Transverse colon (tissue), 4 donors: ENCODE results near the gene ZNF76. TPM values are rescaled to one million over a fixed set of nuclear protein-coding genes. Genes with fewer than 3 reads are reported as not detected.

ENCODE experiments used
- DNase-seq: peaks from one replicate; pipeline ENCODE4 v3.0.0-alpha.2; 2019
- H3K27ac ChIP-seq, 4 donors: fragments of 200-600 bp; sonication (generic); 2 replicates each; pipeline ENCODE4 v1.5.1; 2016 to 2018; ENCODE audit warnings: inconsistent platforms in 4 of 4
- H3K27me3 ChIP-seq: fragments of 200-600 bp; sonication (generic); 2 replicates; pipeline ENCODE4 v1.5.1; 2017; ENCODE audit warnings: inconsistent platforms
- H3K36me3 ChIP-seq, 4 donors: fragments of 200-600 bp; sonication (generic); 2 replicates each; pipeline ENCODE4 v1.5.1; 2017 to 2019; ENCODE audit warnings: inconsistent platforms in 4 of 4
- H3K4me1 ChIP-seq, 4 donors: fragments of 200-600 bp; sonication (generic); 2 replicates each; pipeline ENCODE4 v1.5.1; 2017 to 2020; ENCODE audit warnings: inconsistent platforms in 4 of 4
- H3K4me3 ChIP-seq, 4 donors: fragments of 200-600 bp; sonication (generic); 1 replicate in 1 of 4; 2 replicates in 3 of 4; pipeline versions ENCODE4 v1.5.1 to v1.6.1; 2017 to 2019; ENCODE audit warnings: inconsistent platforms in 4 of 4
- H3K9me3 ChIP-seq, 2 donors: fragments of 200-600 bp; sonication (generic); 2 replicates each; pipeline ENCODE4 v1.5.1; 2017 to 2019; ENCODE audit warnings: inconsistent platforms in 2 of 2
- CTCF ChIP-seq, 5 experiments: fragments of 200-600 bp in 3 of 5; fragments of 450-650 bp in 2 of 5; sonication (generic) in 3 of 5; IDR thresholded peaks; 1 replicate in 2 of 5; 2 replicates in 3 of 5; pipeline ENCODE4 v1.5.1; 2016 to 2017; ENCODE audit warnings: antibody characterized with exemption in 5 of 5, inconsistent platforms in 3 of 5, mild to moderate bottlenecking in 2 of 5, moderate library complexity in 1 of 5
- EP300 ChIP-seq: sonication (generic); formaldehyde crosslinking; IDR thresholded peaks from one replicate; pipeline ENCODE4 v1.6.1; 2017; ENCODE audit warnings: antibody characterized with exemption, low read depth
- POLR2A ChIP-seq: fragments of 450-650 bp; IDR thresholded peaks from one replicate; pipeline ENCODE4 v1.6.1; 2016; ENCODE audit warnings: antibody characterized with exemption, mild to moderate bottlenecking, moderate library complexity
- POLR2AphosphoS5 ChIP-seq, 3 donors: sonication (generic); formaldehyde crosslinking; IDR thresholded peaks; one replicate each; pipeline ENCODE4 v1.6.1; 2016; ENCODE audit warnings: antibody characterized with exemption in 3 of 3
- WGBS, 2 donors: methylation state at CpG; one replicate each; pipeline ENCODE4 v1.1.5; 2018; ENCODE audit warnings: low coverage in 1 of 2; 5-methylcytosine and 5-hydroxymethylcytosine counted together
- in situ Hi-C, 4 donors: fragments of 200-750 bp; cut with MboI; loops; one replicate each; pipeline versions ENCODE4 v1.15.0 to v1.15.1; 2017; ENCODE audit warnings: low sequenced_read_pairs in 3 of 4, low pct_ligation_motif_present in 1 of 4, low pct_unique_long_range_greater_than_20kb in 1 of 4
- intact Hi-C: fragments of 100-400 bp; cut with DNase I; formaldehyde crosslinking; loops from one replicate; pipeline ENCODE4 v1.15.1; 2023; ENCODE audit warnings: low total_unique reads
- total RNA-seq, 4 donors: library from RNA; depleted of rRNA; stranded (reverse); fragments of >200 nt; gene quantifications; one replicate each; pipeline ENCODE4 v1.1.0, GENCODE V29; 2016

ZNF76 gene
- total RNA-seq, 4 donors from 2014 or later: 30.2 to 59.3 (median 35.1) TPM

DNA sequence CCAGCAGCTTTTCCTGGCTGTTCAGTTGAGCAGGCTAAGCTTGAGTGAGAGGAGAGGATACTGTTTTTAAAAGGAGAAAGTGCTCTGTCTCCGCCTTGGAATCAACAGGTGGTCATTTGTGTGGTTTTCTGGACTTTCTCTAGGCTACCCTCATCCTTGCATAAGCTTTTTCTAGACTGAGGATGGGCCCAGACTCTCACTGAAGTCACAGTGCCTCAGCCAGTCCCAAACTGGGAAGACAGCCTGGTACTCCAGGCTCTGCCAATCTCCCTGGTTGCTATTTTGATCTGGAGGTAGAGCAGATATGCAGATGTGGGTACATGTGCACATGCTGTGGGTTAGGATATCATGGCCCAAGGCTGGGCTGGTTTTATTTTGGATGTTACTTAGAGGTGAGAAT, 38.8 kb upstream of the ZNF76 start:
- intact Hi-C loops: no loop called here
- H3K27me3 ChIP-seq: peaks cover 28% of the 10 kb centered on the region
- H3K4me3 ChIP-seq: no peak overlapping the region
- 87% methylated on average over 1 of the region's 1 CpG; no CpG with 5 or more reads in 1 of the 2 donors for WGBS, 2 donors
- no peak for DNase-seq
- no peak for TF ChIP-seq POLR2A
- TF ChIP-seq CTCF (IDR thresholded peaks at IDR 0.05): no peak
- TF ChIP-seq EP300: no peak
- TF ChIP-seq POLR2AphosphoS5 (IDR thresholded peaks at IDR 0.05): no peak
- no peaks in the 10 kb centered on the region for H3K4me1 ChIP-seq
- no peaks in the 10 kb centered on the region for H3K36me3 ChIP-seq
- in situ Hi-C loops: loop anchor here in 2 of 4 donors (10.0 to 25.0 kb wide), 2 partner anchors 233 to 236 kb away; no protein-coding TSS in a partner anchor
- no peaks in the 10 kb centered on the region for H3K9me3 ChIP-seq
- no peak overlapping the region for H3K27ac ChIP-seq

DNA sequence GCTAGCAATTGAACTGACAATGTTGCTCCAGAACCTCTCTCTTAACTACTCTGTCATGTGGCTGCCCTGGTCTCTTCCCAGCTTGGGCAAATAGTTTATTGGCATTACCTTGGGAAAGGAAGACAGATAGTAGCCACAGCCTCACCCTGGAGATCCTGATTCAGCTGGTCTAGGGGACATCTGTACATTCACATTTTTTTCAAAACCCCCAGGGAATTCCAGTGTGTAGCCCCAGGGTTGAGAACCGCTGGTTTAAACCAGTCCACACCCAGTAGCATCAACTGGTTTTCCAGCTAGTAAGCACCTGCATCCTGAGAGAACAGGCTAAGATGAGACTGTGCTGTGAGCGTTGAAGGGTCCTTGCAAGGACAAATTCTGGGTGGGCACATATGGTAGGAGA, 36.1 kb upstream of the ZNF76 start:
- Histone ChIP-seq H3K4me3 (no peak overlapping the region), H3K4me1 (no peaks in the 10 kb centered on the region), H3K27ac (no peak overlapping the region), H3K9me3 (no peaks in the 10 kb centered on the region), H3K27me3 (peaks cover 7% of the 10 kb centered on the region), H3K36me3 (no peaks in the 10 kb centered on the region)
- intact Hi-C loops (no loop called here), in situ Hi-C loops (loop anchor here in 2 of 4 donors (10.0 to 25.0 kb wide), 2 partner anchors 236 to 239 kb away; no protein-coding TSS in a partner anchor)
- TF ChIP-seq POLR2AphosphoS5 (IDR thresholded peaks at IDR 0.05) (no peak), EP300 (no peak), CTCF (IDR thresholded peaks at IDR 0.05) (no peak)
- no peak for DNase-seq
- 82% methylated on average over 2 of the region's 2 CpGs; no CpG with 5 or more reads in 1 of the 2 donors for WGBS, 2 donors

- WGBS, 2 donors: 78 to 80% methylated on average over 1 to 4 of the region's 4 CpGs
- H3K4me3 ChIP-seq: no peak overlapping the region
- no peaks in the 10 kb centered on the region for H3K4me1 ChIP-seq
- in situ Hi-C loops (loop anchor here in 3 of 4 donors (10.0 to 25.0 kb wide), 2 partner anchors 237 to 240 kb away; no protein-coding TSS in a partner anchor), intact Hi-C loops (no loop called here)
- H3K27me3 ChIP-seq: no peaks in the 10 kb centered on the region
- TF ChIP-seq POLR2AphosphoS5 (IDR thresholded peaks at IDR 0.05): no peak
- no peak for TF ChIP-seq EP300
- TF ChIP-seq CTCF (IDR thresholded peaks at IDR 0.05): no peak
- no peak for TF ChIP-seq POLR2A
- no peaks in the 10 kb centered on the region for H3K36me3 ChIP-seq
- no peak for DNase-seq
- no peaks in the 10 kb centered on the region for H3K9me3 ChIP-seq
- H3K27ac ChIP-seq: no peak overlapping the region
Measured at GRCh38 chr6:35224720-35225119, 34.8 kb upstream of the ZNF76 start.

GRCh38 chr6:35228481-35228880, 31.1 kb upstream of the ZNF76 start:
- Histone ChIP-seq H3K4me3 (no peak overlapping the region), H3K36me3 (no peaks in the 10 kb centered on the region), H3K27ac (no peak overlapping the region), H3K27me3 (no peaks in the 10 kb centered on the region), H3K9me3 (no peaks in the 10 kb centered on the region), H3K4me1 (peaks cover 0 to 13% (median 3%) of the 10 kb centered on the region in 4 donors)
- 93 to 100% methylated on average over 2 to 6 of the region's 6 CpGs for WGBS, 2 donors
- TF ChIP-seq POLR2AphosphoS5 (IDR thresholded peaks at IDR 0.05): no peak
- TF ChIP-seq CTCF (IDR thresholded peaks at IDR 0.05): no peak
- TF ChIP-seq EP300: no peak
- no peak for TF ChIP-seq POLR2A
- no peak for DNase-seq
- in situ Hi-C loops: loop anchor here in 2 of 4 donors (10.0 to 25.0 kb wide), 2 partner anchors 241 to 244 kb away; no protein-coding TSS in a partner anchor
- intact Hi-C loops: no loop called here
